NOMO-1 treated with dmso at 0.1 percent for 144 hours (cell line): Measurements from ENCODE around the gene MNAT1.
"Not testable (repeated sequence)": the region's sequence is repeated elsewhere in the genome, so short reads cannot be mapped to it uniquely, and the experiment has no call there.

Source experiments
- DNase-seq: peaks from one replicate; lab custom pipeline; 2025; ENCODE audit not compliant: unreplicated experiment; lab: John Stamatoyannopoulos, UW

The MNAT1 gene

DNA sequence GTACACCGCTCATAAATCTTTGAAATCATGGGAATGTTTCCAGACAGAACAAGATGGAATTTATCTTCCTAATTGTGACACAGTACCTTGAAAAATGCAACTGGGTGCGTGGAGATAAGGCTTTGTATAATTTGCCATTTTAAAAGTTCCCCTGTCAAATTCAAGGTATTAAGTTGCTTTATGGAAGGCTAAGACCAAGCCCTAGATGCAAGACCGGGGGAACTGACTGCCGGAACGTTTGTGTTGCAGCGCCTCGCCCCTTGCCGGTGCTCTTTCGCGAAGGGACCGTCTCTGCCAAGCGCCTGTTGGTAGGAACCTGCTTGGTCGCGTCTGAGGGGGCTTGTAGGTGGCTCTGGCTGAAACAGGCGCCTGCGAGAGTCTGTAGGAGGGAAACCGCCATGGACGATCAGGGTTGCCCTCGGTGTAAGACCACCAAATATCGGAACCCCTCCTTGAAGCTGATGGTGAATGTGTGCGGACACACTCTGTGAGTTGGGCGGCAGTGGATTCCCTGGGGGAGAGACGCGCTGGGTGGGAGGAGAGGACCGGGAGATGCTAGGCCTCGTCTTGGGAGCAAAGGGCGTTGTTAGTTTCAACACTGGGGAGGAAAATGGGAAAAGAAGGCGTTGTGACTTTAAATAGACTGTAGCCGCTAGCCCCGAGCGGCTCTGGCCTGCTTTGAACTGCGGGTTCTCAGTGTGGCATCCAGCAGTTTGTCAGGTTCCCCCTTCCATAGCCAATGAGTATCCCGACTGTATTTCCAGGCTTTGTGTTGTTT, at the start of gene MNAT1:
Gene MNAT1 (plus strand): TSS at position 297 of the 778 bp plus-strand sequence. CDS start 102 bp downstream, at position 399.
- peak; percentile 76 for DNase-seq

DNA sequence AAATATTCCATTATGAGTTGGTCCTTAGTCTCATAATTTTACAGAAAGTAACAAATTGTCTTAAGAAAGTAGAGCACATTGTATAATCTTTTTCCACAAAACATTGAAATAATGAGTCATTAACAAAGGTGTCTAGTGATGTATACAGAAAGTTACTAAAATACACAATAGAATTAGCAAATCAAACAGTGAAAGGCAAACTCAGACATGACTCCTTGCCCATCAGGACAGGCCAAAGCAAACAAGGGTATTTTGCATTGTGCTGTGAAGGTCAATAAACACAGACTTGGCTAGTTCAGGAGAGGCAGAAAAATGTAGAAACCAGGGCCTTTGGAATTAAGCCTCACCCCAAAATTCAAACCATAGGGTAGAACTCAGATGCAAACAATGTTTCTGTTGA, 47.7 kb upstream of the MNAT1 start:
- no peak for DNase-seq

DNA sequence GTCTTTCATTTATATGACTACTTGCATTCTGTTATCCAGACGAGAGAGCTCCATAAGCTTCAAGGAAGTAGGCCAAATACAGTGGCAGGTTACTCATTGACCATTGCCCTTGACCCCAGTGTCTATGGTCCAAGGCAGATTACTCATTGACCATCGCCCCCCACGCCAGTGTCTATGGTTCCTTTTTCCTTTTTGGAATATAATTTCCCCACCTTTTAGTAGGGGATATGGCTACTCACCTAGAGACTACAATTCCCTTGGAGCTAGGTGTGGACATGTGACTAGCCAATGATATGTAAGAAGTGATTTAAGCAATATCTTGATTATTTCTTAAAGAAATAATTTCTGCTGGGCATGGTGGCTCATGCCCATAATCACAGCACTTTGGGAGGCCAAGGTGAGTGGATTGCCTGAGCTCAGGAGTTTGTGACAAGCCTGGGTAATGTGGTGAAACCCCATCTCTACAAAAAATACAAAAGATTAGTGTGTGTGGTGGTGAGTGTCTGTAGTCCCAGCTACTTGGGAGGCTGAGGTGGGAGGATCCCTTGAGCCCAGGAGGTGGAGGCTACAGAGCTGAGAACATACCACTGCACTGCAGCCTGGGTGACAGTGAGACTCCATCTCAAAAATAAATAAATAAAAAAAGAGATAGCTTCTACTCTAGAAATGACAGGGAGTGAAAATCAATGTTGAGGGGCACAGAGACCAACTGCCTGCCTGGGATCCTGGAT, 43.0 kb upstream of the MNAT1 start:
- no peak for DNase-seq

DNA sequence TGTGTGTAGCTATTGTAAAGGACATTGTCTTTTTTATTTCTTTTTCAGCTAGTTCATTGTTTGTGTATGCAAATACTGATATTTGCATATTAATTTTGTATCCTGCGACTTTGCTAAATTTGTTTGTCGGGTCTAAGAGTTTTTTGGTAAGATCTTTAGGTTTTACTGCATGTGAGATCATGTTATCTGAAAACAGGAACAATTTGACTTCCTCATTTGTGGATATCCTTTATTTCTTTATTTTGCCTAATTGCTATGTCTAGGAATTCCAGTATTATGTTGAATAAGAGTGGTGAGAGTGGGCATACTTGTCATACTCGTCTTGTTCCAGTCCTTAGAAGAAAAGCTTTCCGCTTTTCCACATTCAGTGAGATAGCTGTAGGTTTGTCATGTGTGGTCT, 39.2 kb upstream of the MNAT1 start:
- no peak for DNase-seq

DNA sequence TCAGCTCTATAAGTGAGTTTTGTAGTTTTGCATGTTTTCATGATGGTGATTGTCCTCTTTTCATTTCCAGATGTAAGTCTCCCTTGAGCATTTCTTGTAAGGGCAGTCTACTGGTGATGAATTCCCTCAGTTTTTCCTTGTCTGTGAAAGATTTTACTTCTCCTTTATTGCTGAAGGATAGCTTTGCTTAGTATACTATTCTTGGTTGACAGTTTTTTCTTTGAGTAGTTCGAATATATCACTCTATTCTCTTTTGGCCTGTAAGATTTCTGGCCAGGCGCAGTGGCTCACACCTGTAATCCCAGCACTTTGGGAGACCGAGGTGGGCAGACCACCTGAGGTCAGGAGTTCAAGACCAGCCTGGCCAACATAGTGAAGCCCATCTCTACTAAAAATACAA, 34.0 kb upstream of the MNAT1 start:
- no peak for DNase-seq

DNA sequence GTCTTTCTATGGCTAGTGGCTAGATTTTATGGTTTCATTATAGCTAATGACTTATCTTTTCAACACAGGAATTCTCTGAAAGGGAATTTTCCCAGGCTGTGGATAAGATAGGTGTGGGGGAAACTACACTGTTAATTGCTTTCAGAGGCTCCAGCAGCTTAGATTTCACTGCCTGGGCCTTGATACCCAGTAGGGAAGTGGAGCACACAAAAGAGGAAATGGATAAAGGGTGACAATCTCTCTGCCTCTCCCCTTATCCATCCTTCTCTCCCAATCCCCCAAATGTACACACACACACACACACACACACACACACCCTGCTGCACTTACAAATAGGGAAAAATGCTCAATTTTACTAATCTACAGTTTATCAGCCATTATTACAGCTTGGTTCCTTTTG, 29.5 kb upstream of the MNAT1 start:
- no peak for DNase-seq

DNA sequence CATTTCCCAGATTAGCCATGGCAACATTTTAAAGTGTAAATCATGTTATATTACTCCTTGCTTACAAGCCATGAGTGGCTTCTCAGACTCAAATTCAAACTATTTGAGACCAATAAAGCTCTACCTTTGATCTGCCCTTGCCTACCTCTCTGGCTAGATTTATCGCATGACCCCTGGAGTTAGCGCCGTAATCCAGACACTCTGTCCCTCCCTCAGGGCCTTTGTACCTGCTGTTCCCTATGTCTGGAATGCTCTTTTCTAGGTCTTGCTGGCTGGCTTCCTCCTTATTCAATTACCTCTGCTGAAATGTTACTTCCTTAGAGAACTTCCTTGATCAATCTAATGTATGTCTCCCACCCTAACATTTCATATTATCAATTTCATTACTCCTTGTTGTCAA, 26.7 kb upstream of the MNAT1 start:
- no peak for DNase-seq

DNA sequence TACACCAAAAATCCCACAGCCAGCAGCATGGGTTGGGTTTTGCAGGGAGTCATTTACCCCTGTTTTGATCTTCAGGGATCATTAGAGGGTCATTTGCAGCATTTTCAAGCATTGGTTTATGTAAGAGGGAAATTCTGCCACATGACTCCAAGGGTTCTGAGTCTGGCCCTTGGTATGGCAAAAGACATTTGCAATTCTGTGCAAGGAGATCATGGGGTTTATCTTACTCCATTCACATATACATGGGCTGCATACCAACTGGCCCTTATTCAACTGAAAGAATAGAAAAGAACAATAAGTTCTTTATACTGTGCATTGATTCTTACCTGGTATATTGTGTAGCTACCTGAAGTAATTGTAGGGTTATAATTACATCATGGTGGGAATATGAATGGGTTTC, 24.1 kb upstream of the MNAT1 start:
- DNase-seq, result no peak

DNA sequence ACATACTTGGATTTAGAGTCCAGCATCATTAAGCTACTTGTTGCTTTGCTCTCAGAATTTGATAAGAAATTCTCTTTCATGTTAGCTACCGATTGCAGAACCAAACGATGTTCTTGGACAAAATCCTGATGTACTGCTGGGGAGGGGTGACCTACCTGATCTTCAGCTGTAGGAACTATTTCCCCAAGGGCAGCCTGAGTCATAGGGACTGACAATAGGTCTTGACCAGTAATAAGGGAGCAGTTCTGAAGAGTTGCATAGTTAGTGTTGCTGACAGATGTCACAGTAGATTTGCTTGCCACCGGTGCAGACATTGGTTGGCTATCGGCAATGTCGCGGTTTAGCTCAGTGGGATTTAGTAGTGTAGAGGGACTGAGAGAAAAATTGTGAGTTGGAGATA, 21.0 kb upstream of the MNAT1 start:
- DNase-seq, result no peak

DNA sequence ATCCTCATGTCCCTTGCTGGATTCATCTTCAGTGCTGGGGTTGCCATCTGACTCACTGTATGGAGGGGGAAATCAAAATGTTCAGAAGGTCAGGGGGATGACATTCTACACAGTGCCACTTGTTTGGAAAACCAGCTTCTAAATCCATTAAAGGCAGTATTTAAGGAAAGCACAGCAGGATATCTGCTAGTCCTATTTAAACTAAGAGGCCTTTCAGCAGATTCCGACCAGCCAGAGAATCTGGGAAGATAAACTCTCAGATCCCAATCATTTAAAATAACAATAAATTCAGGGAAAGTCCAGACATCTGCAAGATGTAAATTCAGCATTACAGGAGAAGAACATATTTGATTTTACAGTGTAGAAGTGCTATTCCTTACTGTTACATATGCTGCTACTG, 14.2 kb upstream of the MNAT1 start:
- no peak for DNase-seq

DNA sequence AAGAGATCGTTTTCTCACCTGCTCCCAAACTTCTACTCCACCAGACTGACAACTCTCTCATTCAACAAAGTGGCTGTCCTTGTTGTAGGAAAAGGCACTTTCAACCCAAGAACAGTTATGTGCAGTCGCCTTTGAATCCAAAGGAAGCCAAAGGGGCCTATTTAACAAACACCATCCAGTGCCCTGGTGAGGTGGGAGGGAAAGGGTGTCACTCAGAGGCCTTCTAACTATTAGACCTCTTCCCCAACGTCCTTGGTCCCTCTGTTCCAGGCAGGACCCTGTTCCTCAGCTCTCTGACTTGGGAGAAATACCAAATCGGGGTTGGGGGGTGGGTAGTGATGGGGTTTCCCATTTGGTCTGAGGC, 13.6 kb upstream of the MNAT1 start:
- no peak for DNase-seq

DNA sequence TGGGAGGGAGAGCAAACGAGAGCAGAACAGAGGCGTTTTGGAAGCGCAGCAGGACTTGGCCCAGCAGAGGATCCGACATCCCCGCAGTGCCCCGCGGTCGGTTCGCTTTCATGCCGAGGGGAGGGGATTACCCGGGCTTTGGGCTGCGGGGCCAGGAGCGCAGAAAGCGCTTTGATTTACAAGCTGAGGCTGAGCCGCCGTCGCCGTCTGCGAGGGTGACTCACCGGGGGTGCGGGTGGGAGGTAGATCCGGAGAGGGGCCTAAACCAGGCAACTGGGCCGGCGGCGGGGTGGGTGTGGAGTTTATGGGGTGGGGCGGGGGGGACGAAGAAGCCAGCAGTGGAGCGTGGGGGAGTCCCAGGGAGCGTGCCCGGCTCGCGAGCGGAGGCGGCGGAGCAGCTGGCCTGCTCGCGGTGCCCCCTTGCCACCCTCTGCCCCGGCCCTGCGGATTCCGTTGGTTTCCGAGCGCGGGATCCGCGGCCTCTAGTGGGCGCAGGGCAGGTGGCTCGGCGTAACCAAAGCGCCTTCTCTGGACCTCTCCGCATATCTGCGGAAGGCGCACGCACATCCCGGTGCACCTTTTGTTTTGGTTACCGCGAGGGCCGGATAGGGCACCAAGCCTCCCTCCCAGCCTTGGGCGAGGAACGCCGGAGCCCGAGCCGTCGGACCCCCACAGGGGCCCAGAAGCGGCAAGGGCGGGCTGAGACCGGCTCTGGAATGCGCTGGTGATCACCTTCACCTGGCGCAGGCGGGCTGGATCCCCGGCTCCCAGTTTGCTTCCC, 13.0 kb upstream of the MNAT1 start:
- no peak for DNase-seq

DNA sequence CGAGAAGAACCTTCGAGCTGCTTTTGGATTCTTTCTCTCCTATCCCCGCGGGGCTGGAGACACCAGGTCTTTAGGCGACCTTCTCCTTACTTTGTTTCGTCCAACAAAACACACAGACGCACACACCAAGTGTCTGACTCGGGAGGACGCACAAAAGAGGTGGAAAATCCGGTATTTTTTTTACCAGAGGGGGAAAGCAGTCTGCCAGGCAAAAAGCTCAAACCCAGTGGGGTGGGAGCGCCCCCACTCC, 12.5 kb upstream of the MNAT1 start:
- DNase-seq, result no peak

DNA sequence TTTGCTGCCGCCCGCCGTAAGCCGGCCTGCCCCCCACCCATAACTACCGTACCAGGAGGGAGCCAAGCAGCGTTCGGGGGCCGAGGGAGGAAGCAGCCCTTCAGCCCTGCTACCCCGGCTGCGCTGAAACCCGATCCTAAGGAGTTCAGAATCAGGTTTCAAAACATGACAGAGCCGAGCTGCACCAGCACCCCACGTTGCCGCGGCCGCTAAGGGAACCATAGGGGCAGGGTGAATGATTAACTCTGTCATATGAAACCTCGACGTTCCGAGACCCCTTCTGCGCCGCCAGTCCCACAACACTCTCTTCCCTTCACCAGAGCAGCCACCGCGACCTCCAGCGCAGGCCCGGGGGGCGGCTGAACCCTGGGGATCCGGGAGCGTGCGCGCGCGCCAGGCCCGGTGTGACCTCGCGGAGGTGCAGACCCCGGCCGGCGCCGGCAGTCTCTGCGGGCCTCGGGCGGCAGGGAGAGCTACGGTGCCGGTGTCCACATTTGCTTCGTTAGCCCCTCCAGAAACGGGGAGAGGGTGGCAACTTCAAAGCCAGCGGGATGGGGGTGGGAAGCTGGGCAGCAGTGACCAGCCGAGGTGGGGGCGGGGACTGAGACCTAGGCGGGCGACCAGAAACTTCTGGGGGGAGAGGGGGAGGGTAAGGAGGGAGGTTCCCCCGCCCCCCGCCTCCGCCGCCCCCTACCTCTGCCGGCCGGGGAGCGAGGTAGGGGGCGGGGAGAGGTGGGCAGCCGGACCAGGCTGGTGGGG, 12.0 kb upstream of the MNAT1 start:
- no peak for DNase-seq

DNA sequence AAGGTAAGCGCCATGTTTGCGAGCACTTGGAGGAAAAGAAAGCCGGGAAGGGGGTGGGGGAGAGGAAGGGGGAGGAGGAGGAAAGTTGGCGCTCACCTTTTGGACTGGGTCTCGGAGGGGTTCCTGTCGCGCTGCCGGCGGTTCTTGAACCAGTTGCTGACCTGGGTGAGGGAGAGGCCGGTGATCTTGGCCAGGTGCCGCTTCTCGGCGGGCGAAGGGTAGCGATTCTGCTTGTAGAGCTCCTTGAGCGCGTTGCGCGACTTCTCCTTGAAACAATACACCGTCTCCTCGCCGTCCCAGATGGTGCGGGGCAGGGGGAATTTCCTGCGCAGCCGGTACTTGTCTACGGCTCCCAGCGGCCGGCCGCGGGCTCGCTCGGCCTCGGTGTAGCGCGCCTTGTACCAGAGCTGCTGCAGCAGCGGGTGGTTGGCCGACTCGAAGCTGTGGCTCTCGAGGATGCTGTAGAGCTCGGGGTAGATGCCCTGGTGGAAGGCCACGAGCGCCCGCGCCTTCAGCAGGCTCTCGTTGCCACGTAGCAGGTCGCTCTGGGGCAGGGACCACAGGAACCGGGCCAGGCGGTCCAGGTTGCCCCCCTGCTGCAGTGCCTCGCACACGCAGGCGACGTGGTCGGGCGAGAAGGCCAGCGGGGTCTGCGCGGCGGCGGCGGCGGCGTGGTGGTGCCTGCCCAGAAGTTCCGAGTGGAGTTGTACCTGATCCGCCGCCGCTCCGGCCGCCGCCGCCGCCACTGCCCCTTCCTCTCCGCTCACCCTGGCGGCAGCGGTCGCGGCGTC, 11.2 kb upstream of the MNAT1 start:
- DNase-seq, result peak; percentile 29

DNA sequence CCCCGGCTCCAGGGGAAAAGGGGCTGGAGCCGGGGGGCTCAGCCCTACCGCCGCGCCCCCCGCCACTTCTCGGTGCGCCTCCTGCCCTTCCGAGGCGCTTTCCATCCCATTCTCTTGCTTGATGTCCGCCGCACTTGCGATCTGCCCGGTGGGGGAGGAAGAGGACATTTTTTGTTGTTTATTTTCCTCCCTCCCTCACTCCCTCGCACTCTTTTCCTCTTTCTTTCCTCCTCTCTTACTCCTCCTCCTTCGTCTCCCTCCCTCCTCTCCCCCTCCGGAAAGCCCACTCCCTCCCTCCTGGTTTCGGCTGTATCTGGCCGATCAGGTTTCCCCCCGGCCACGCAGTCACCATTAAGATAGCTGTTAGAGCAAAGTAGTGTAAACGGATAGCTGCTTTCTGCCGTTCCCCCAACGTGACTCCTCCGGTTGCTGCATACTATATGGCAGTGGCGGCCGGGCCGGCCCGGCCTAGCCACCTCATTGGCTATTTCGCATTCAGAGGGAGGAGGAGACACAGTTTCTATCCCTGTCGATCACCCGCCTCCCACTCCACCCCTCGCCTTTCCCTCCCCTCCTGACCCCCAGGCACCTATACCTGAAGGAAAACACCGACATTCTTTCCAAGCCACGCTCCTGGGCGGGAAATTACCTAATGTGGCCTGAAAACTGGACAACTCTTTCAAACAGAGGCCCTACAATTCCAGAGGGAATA, 10.5 kb upstream of the MNAT1 start, which contains the start of gene SIX4:
Gene SIX4 (minus strand): TSS at position 445 of the 712 bp plus-strand sequence. CDS start 277 bp downstream, at position 168.
- no peak for DNase-seq

DNA sequence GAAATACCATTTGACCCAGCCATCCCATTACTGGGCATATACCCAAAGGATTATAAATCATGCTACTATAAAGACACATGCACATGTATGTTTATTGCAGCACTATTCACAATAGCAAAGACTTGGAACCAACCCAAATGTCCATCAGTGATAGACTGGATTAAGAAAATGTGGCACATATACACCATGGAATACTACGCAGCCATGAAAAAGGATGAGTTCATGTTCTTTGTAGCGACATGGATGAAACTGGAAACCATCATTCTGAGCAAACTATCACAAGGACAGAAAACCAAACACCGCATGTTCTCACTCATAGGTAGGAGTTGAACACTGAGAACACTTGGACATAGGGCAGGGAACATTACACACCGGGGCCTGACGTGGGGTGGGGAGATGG, 3.3 kb upstream of the MNAT1 start:
- DNase-seq, result not testable (repeated sequence)

DNA sequence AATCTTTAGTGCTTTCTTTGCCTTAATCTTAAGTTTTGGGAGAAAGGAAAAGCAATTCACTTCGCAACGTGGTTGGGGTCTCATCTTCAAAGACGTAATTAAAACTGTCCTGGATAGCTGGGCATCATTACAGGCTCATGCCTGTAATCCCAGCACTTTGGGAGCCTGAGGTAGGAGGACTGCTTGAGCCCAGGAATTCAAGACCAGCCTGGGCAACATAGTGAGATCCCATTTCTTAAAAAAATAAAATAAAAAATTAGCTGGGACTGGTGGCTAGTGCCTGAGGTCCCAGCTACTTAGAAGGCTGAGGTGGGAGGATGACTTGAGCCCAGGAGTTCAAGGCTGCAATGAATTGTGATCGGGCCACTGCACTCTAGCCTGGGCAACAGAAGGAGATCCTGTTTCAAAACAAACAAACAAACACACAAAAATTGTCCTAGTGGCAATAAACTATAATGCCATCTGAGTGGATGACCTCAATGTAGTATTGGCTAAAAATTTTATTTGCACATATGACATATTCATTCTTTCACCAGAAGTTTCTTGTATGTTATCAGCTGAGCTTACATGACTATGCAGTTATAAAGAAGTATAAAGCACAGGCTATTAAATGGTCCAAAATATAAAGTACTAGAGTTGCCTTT, 1.6 kb upstream of the MNAT1 start:
- no peak for DNase-seq

DNA sequence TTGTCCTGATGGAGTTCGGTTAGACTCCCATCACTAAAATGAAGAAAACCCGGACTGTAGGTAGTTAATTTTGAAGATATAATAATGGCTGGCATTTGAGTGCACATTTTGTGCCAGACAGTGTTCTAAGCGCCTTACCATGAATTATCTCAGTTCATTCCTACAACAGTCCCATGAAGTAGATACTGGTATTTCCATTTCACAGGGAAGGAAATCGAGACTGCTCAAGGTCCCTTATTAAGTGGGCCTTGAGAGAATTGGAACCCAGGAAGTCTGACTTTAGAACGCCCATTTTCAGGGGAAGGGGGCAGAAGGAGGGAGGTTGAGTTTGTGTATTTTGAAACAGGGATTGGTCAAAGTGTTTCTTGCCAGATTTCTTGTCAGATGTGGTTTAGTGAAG, 855 bp downstream of the MNAT1 start:
- no peak for DNase-seq
